ENCODE results near the gene KLHL18. TPM values are rescaled to one million over a fixed set of nuclear protein-coding genes. Genes with fewer than 3 reads are reported as not detected.

The KLHL18 gene
- total RNA-seq (2022) = 36.4 and 36.6 TPM in 2 replicates
- percentile 66 among the genes with signal in this experiment for Bru-seq, nascent RNA
- percentile 68 among the genes with signal in this experiment for BruChase-seq, experiment 1, labeled RNA remaining after a 6-hour chase
- BruChase-seq, experiment 2, labeled RNA remaining after a 2-hour chase = percentile 67 among the genes with signal in this experiment
- long read RNA-seq, full-length matches to known transcripts = 16 of 44 reads
- long read RNA-seq, partial matches to known transcripts = 14 of 44 reads
- long read RNA-seq, other reads (novel, unspliced or antisense) = 14 of 44 reads

DNA sequence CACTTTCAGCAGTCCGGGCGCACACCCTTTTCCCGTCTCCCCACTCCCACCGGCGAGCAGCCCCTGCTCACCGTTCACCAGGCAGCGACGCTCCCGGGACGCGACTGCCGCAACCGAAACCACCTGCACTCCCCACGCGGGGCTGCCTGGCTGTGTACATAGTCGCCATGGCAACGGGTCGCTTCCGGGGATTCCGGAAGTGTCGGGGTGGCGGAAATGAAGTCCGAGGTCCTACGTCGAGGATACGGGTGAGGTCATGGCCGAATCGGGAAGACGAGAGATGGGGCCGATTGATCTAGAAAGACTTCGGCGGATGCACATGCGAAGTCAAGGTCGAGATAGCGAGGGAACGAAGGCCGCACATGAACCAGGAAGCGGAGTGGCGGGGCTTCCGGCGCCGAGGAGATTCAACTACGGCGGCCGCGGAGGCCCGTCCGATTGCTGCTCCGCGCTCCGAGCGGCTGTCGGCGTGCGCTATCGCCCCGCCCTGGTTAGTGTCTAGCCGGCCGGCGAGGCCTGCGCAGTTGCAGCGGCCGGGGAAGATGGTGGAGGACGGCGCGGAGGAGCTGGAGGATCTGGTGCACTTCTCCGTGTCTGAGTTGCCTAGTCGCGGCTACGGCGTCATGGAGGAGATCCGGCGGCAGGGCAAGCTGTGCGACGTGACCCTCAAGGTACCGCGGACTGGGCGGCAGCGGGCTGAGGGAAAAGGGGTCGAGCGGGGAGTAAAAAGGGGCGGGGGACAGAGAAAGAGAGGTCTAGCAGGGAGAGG lies at the start of gene KLHL18, which contains the start of gene KIF9:
Gene KLHL18, plus strand, starts transcription at position 521 of the 769 bp plus-strand sequence. Its CDS starts 22 bp downstream, at position 543.
Gene KIF9, minus strand, starts transcription at position 376 of the 769 bp plus-strand sequence. CDS start 5,425 bp downstream, outside the sequence.
- intact Hi-C loops (cut with micrococcal nuclease) = loop anchor here (1.0 to 10.0 kb wide), 3 partner anchors 42 to 118 kb away; partner anchors contain the start of genes PTPN23 and SETD2
- BruUV-seq (replicated peaks) = no TSS peak
- CTCF ChIA-PET = interaction anchor here (0.5 to 1.3 kb wide), 6 partner anchors 9 to 227 kb away, joined by 3 to 4 read pairs (median 4); no protein-coding TSS in a partner anchor
- TF ChIP-seq, protein P1, sequence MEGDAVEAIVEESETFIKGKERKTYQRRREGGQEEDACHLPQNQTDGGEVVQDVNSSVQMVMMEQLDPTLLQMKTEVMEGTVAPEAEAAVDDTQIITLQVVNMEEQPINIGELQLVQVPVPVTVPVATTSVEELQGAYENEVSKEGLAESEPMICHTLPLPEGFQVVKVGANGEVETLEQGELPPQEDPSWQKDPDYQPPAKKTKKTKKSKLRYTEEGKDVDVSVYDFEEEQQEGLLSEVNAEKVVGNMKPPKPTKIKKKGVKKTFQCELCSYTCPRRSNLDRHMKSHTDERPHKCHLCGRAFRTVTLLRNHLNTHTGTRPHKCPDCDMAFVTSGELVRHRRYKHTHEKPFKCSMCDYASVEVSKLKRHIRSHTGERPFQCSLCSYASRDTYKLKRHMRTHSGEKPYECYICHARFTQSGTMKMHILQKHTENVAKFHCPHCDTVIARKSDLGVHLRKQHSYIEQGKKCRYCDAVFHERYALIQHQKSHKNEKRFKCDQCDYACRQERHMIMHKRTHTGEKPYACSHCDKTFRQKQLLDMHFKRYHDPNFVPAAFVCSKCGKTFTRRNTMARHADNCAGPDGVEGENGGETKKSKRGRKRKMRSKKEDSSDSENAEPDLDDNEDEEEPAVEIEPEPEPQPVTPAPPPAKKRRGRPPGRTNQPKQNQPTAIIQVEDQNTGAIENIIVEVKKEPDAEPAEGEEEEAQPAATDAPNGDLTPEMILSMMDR (IDR thresholded peaks at IDR 0.05; ENCODE audit: unreplicated experiment) = no peak
- Mint-ChIP-seq H3K27me3 (ENCODE audit: insufficient read depth, unreplicated experiment) (no peaks in the 10 kb centered on the region), H3K36me3 (ENCODE audit: insufficient read depth, unreplicated experiment) (peaks cover 8% of the 10 kb centered on the region), H3K4me1 (ENCODE audit: insufficient read depth, unreplicated experiment) (peaks cover 24% of the 10 kb centered on the region), H3K4me3 (ENCODE audit: unreplicated experiment) (peak within 1 kb of the TSS; percentile 93), H3K27ac (ENCODE audit: low read depth, unreplicated experiment) (peak within 1 kb of the TSS; percentile 100), H3K9me3 (ENCODE audit: unreplicated experiment) (no peaks in the 10 kb centered on the region)
- peak; percentile 92 for DNase-seq (ENCODE audit: unreplicated experiment)
- POLR2A ChIA-PET = interaction anchor here (0.6 to 3.3 kb wide), 16 partner anchors 11 to 806 kb away, joined by 3 to 29 read pairs (median 4); partner anchors contain the start of genes PTPN23 and SETD2

DNA sequence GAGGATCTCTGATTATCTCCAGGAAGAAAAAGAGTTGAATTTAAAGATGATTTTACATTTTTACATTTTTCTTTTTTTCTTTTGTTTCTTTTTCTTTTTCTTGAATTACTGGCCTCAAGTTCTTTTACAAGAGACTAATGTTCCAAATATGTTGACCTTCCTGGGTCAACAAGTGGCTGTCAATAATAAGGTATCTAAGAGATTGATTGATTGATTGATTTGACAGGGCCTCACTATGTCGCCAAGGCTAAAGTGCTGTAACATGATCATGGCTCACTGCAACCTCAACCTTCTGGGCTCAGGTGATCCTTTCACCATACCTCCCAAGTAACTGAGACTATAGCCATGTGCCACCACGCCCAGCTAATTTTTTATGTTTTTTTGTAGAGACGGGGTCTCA lies 44.7 kb upstream of the KLHL18 start:
- peaks cover 6% of the 10 kb centered on the region for H3K4me1 Mint-ChIP-seq (ENCODE audit: insufficient read depth, unreplicated experiment)
- ChIA-PET CTCF (no interaction called here), POLR2A (no interaction called here)
- H3K27ac Mint-ChIP-seq (ENCODE audit: low read depth, unreplicated experiment) = no peak overlapping the region
- H3K36me3 Mint-ChIP-seq (ENCODE audit: insufficient read depth, unreplicated experiment) = peaks cover 6% of the 10 kb centered on the region
- intact Hi-C loops (cut with micrococcal nuclease) = no loop called here
- TF ChIP-seq, protein P1 (IDR thresholded peaks at IDR 0.05; ENCODE audit: unreplicated experiment) = no peak
- DNase-seq (ENCODE audit: unreplicated experiment) = no peak
- no peak overlapping the region for H3K4me3 Mint-ChIP-seq (ENCODE audit: unreplicated experiment)
- no peaks in the 10 kb centered on the region for H3K27me3 Mint-ChIP-seq (ENCODE audit: insufficient read depth, unreplicated experiment)
- no TSS peak for BruUV-seq (replicated peaks)
- no peaks in the 10 kb centered on the region for H3K9me3 Mint-ChIP-seq (ENCODE audit: unreplicated experiment)

DNA sequence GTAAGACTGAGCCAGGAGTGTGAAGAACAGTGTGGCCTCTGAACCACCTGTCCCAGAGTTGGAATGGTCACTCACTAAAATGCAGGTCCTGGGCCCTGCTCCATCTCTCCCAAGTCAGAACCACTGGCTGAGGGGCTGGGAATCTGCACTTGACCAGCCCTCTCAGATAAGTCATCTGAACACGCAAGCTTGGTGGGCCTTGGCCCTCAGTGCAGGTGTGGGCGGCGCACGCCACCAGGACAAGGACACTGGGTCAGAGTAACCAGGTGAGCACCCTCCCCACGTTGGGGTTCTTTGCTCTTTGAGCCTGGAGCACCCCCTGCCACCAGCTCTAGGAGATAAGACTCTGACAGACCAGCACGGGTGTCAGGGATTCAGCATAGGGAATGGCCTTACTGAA lies 42.8 kb upstream of the KLHL18 start:
- POLR2A ChIA-PET = no interaction called here
- intact Hi-C loops (cut with micrococcal nuclease) = no loop called here
- peaks cover 6% of the 10 kb centered on the region for H3K4me1 Mint-ChIP-seq (ENCODE audit: insufficient read depth, unreplicated experiment)
- H3K27ac Mint-ChIP-seq (ENCODE audit: low read depth, unreplicated experiment) = no peak overlapping the region
- CTCF ChIA-PET = no interaction called here
- DNase-seq (ENCODE audit: unreplicated experiment) = no peak
- TF ChIP-seq, protein P1 (IDR thresholded peaks at IDR 0.05; ENCODE audit: unreplicated experiment) = no peak
- H3K36me3 Mint-ChIP-seq (ENCODE audit: insufficient read depth, unreplicated experiment) = peaks cover 6% of the 10 kb centered on the region
- no peak overlapping the region for H3K4me3 Mint-ChIP-seq (ENCODE audit: unreplicated experiment)
- no peaks in the 10 kb centered on the region for H3K9me3 Mint-ChIP-seq (ENCODE audit: unreplicated experiment)
- H3K27me3 Mint-ChIP-seq (ENCODE audit: insufficient read depth, unreplicated experiment) = no peaks in the 10 kb centered on the region
- no TSS peak for BruUV-seq (replicated peaks)

Data from MCF 10A (cell line).